ENCODE results near the gene PRDM16.

Gene PRDM16

DNA sequence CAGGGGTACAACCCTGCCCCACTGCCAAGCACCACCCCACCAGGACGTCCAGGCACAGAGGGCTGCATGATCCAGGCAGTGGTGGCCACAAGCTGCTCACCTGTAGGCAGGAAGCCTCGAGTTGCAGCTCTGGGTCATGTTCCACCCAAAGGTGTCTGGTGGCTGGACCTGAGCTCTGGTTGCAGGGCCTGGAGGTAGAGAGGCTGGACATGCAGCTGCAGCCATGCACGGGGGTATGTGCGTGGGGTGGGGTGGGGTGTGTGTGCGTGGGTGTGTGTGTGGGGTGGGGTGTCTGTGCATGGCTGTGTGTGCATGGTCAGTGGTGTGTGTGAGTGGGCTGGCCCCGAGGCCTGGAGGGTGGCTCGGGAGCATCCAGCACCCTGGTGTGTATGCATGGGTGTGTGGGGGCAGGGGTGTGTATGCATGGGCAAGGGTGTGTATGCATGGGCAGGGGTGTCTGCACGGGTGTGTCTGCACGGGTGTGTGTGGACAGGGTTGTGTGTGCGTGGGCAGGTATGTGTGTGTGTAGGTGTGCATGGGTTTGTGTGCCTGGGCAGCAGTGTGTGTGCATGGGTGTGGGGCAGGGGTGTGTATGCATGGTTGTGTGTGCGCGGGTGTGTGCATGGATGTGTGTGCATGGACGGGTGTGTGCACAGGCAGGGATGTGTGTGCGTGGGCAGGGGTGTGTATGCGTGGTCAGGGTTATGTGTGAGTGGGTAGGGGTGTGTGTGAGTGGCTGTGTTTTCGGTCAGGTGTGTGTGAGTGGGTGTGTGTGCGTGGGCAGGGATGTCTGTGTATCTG lies 401.0 kb downstream of the PRDM16 start:
- POLR2A ChIA-PET, result no interaction called here
- H3K27ac ChIP-seq (ENCODE audit: extremely low read depth, low read depth, low read length), result no peak overlapping the region
- H3K4me3 ChIP-seq (ENCODE audit: low read depth, low read length), result no peak overlapping the region
- H3K9me3 ChIP-seq (ENCODE audit: control insufficient read depth, insufficient read depth, low read depth, low read length), result no peaks in the 10 kb centered on the region
- no peaks in the 10 kb centered on the region for H3K4me1 ChIP-seq (ENCODE audit: control insufficient read depth, insufficient read depth, low read length)
- TF ChIP-seq KLF1 (tag by site-specific recombination; IDR thresholded peaks at IDR 0.05), result peak; percentile 94
- TF ChIP-seq IKZF3 (tag by site-specific recombination; IDR thresholded peaks at IDR 0.05), result no peak
- TF ChIP-seq ZNF837 (tag by site-specific recombination; IDR thresholded peaks at IDR 0.05), result no peak
- 0 out of 2 replicates have a peak, but pooled peaks have one; percentile 31 for TF ChIP-seq ZNF785 (tag by site-specific recombination; IDR thresholded peaks at IDR 0.05)
- no peak for TF ChIP-seq ZBTB1 (tag by site-specific recombination; IDR thresholded peaks at IDR 0.05)
- TF ChIP-seq GLIS2 (tag by site-specific recombination; IDR thresholded peaks at IDR 0.05), result no peak
- TF ChIP-seq ZSCAN4 (tag by site-specific recombination; IDR thresholded peaks at IDR 0.05), result peak; percentile 93
- TF ChIP-seq, protein P1, sequence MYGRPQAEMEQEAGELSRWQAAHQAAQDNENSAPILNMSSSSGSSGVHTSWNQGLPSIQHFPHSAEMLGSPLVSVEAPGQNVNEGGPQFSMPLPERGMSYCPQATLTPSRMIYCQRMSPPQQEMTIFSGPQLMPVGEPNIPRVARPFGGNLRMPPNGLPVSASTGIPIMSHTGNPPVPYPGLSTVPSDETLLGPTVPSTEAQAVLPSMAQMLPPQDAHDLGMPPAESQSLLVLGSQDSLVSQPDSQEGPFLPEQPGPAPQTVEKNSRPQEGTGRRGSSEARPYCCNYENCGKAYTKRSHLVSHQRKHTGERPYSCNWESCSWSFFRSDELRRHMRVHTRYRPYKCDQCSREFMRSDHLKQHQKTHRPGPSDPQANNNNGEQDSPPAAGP (tag by site-specific recombination; IDR thresholded peaks at IDR 0.05), result peak; percentile 94
- TF ChIP-seq KLF8 (tag by site-specific recombination; IDR thresholded peaks at IDR 0.05), result peak; percentile 38; the same call in 1 of the 2 replicates
- CTCF ChIA-PET, result interaction anchor here (1.5 kb wide), 1 partner anchor 151 kb away, joined by 3 read pairs; no protein-coding TSS in a partner anchor
- H3K36me3 ChIP-seq (ENCODE audit: control insufficient read depth in 2 of 2, insufficient read depth in 1 of 2, low read length in 2 of 2), result peaks cover 0 to 10% of the 10 kb centered on the region in 2 experiments; a peak in 1 of 3 replicates

GRCh38 chr1:3470650-3471355 lies 401.8 kb downstream of the PRDM16 start:
- H3K4me3 ChIP-seq (ENCODE audit: low read depth, low read length), result no peak overlapping the region
- ChIA-PET CTCF (interaction anchor here (0.6 to 2.1 kb wide), 5 partner anchors 14 to 155 kb away, joined by 3 to 25 read pairs (median 6); no protein-coding TSS in a partner anchor), POLR2A (interaction anchor here (0.9 to 1.2 kb wide), 2 partner anchors 18 to 207 kb away, joined by 3 to 5 read pairs; no protein-coding TSS in a partner anchor)
- no peaks in the 10 kb centered on the region for H3K9me3 ChIP-seq (ENCODE audit: control insufficient read depth, insufficient read depth, low read depth, low read length)
- peaks cover 0 to 10% of the 10 kb centered on the region in 2 experiments; a peak in 1 of 3 replicates for H3K36me3 ChIP-seq (ENCODE audit: control insufficient read depth in 2 of 2, insufficient read depth in 1 of 2, low read length in 2 of 2)
- no peaks in the 10 kb centered on the region for H3K4me1 ChIP-seq (ENCODE audit: control insufficient read depth, insufficient read depth, low read length)
- H3K27ac ChIP-seq (ENCODE audit: extremely low read depth, low read depth, low read length), result no peak overlapping the region
- TF ChIP-seq, protein P2, sequence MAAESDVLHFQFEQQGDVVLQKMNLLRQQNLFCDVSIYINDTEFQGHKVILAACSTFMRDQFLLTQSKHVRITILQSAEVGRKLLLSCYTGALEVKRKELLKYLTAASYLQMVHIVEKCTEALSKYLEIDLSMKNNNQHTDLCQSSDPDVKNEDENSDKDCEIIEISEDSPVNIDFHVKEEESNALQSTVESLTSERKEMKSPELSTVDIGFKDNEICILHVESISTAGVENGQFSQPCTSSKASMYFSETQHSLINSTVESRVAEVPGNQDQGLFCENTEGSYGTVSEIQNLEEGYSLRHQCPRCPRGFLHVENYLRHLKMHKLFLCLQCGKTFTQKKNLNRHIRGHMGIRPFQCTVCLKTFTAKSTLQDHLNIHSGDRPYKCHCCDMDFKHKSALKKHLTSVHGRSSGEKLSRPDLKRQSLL (tag by site-specific recombination; IDR thresholded peaks at IDR 0.05), result no peak
- no peak for TF ChIP-seq SCRT1 (tag by site-specific recombination; IDR thresholded peaks at IDR 0.05; ENCODE audit: borderline replicate concordance)
- TF ChIP-seq SCRT2 (tag by site-specific recombination; IDR thresholded peaks at IDR 0.05), result no peak
- peak; percentile 99 for TF ChIP-seq EGR2 (tag by site-specific recombination; IDR thresholded peaks at IDR 0.05; ENCODE audit: low read depth)
- TF ChIP-seq ZFP37 (tag by site-specific recombination; IDR thresholded peaks at IDR 0.05), result no peak
- TF ChIP-seq ZBTB26 (tag by site-specific recombination; optimal IDR thresholded peaks at IDR 0.05), result no peak
- no peak for TF ChIP-seq ZNF623 (tag by site-specific recombination; IDR thresholded peaks at IDR 0.05)
- TF ChIP-seq PRDM1 (tag by site-specific recombination; IDR thresholded peaks at IDR 0.05), result no peak
- TF ChIP-seq ZFP69B (tag by site-specific recombination; IDR thresholded peaks at IDR 0.05), result no peak
- no peak for TF ChIP-seq ZNF112 (tag by site-specific recombination; IDR thresholded peaks at IDR 0.05)
- no peak for TF ChIP-seq ZFP3 (tag by site-specific recombination; IDR thresholded peaks at IDR 0.05; ENCODE audit: low read depth)
- TF ChIP-seq ZFHX2 (tag by site-specific recombination; conservative IDR thresholded peaks at IDR 0.05), result peak; percentile 100
- no peak for TF ChIP-seq WT1 (tag by site-specific recombination; IDR thresholded peaks at IDR 0.05)
- TF ChIP-seq, protein P3, sequence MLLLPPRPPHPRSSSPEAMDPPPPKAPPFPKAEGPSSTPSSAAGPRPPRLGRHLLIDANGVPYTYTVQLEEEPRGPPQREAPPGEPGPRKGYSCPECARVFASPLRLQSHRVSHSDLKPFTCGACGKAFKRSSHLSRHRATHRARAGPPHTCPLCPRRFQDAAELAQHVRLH (tag by site-specific recombination; IDR thresholded peaks at IDR 0.05), result no peak
- TF ChIP-seq ZNF350 (tag by site-specific recombination; IDR thresholded peaks at IDR 0.05), result no peak
- no peak for TF ChIP-seq BCL6B (tag by site-specific recombination; IDR thresholded peaks at IDR 0.05)
- TF ChIP-seq ZNF677 (tag by site-specific recombination; IDR thresholded peaks at IDR 0.05), result no peak
- TF ChIP-seq KLF1 (tag by site-specific recombination; IDR thresholded peaks at IDR 0.05), result peak; percentile 72
- TF ChIP-seq ZSCAN4 (tag by site-specific recombination; IDR thresholded peaks at IDR 0.05), result 0 out of 2 replicates have a peak, but pooled peaks have one; percentile 70
